Cortex of kidney (tissue), 1 donor: ENCODE data around the gene TNFRSF13B.
"Not testable (repeated sequence)": the region's sequence is repeated elsewhere in the genome, so short reads cannot be mapped to it uniquely, and the experiment has no call there.

Source experiments
- DNase-seq: peaks from one replicate; lab custom pipeline; 2025; lab: John Stamatoyannopoulos, UW

TNFRSF13B gene

GRCh38 chr17:16924696-16925440 lies 47.0 kb downstream of the TNFRSF13B start:
- DNase-seq, result no peak

DNA sequence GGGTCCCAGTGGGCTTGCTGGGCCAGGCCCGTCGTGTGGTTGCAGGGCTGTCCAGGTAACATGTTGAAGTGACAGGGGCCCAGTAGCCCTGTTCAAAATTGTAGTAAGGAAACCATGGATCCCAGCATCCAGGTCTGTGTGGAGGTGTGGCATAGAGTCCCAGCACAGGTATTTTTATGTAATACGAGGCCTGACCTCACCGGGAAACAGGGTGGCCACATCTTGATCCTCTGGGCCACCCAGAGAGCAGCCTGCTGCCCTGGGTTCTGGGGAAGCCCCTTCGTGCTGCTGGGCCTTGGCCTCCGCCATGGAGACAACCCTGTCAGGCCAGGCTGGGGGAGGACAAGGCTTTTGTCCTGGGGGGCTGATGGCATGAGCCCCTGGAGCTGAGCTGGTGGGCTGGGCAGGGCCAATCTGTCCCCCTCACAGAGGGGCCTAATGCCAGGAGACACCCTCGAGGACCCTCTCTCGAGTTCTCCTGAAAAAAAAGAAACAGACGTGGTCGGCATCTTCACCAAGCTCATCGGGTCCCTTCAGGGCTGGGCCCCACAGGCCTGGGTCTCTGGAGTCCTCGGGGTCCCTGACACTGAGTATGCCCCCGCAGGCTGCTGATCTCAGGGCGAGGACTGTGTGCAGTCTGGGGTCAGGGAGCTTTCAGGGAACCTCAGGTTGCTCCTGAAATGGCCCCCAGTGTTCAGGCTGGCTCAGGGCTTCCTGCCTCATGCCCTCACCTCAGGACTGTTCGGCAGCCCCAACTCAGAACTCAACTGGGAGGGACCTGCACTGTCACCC lies 47.8 kb downstream of the TNFRSF13B start:
- DNase-seq, result no peak

DNA sequence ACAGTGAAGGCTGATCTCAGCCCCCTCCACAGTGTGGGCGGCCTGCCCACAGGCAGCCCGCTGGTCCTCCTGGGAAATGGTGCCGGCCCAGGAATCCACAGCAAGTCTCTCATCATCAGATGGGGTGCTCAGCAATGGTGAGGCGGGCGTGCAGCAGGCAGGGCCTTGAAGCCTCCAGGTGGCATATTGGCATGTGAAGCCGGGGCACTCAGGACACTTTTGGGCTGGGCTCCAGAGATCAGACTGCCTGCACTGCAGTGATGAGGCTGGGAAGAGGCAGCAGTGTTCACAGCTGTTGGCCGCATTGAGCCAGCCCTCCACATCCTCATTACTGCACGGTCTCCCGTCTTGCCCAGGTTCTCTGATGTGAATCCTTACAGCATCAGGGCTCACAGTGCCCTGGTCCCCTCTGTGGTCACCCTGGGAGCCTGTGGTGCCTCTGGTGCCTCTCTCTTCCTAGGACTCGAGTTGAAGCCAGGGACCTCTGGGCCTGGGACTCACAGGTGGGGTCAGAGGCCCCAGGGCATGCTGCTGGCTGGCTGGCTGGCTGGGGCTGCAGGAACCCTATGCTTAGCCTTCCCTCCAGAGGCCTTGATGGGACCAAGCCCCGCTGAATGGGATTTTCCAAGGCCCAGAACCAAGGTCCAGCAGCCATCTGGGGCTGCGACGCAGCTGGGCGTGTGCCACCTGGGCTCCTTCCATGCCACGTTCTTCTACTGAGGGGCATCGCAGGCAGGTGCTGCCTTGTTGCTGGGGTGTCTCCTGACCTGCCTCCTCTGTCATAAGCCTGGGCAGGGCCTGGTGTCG lies 48.6 kb downstream of the TNFRSF13B start:
- no peak for DNase-seq

- DNase-seq, result no peak
Observed at GRCh38 chr17:16922386-16923096, 49.4 kb downstream of the TNFRSF13B start.

GRCh38 chr17:16921451-16921850 lies 50.5 kb downstream of the TNFRSF13B start:
- DNase-seq, result not testable (repeated sequence)

DNA sequence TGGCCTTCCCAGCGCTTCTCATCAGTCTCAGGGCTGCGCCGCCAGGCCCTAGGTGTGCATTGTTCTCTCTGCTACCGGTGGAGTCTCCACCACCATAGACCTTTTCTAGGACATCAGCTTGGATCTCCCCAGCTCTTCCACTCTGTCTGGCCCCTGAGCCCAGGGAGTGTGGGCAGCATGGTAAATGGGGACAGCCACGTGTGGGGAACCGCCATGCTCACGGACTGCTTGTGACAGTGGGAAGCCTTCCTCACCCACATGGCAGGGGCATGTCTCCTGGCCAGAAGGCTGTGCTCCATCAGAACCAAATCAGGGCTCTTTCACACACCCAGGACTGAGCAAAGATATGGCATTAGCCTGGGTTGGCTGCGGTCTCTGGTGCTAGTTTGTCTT lies 51.3 kb downstream of the TNFRSF13B start:
- no peak for DNase-seq

DNA sequence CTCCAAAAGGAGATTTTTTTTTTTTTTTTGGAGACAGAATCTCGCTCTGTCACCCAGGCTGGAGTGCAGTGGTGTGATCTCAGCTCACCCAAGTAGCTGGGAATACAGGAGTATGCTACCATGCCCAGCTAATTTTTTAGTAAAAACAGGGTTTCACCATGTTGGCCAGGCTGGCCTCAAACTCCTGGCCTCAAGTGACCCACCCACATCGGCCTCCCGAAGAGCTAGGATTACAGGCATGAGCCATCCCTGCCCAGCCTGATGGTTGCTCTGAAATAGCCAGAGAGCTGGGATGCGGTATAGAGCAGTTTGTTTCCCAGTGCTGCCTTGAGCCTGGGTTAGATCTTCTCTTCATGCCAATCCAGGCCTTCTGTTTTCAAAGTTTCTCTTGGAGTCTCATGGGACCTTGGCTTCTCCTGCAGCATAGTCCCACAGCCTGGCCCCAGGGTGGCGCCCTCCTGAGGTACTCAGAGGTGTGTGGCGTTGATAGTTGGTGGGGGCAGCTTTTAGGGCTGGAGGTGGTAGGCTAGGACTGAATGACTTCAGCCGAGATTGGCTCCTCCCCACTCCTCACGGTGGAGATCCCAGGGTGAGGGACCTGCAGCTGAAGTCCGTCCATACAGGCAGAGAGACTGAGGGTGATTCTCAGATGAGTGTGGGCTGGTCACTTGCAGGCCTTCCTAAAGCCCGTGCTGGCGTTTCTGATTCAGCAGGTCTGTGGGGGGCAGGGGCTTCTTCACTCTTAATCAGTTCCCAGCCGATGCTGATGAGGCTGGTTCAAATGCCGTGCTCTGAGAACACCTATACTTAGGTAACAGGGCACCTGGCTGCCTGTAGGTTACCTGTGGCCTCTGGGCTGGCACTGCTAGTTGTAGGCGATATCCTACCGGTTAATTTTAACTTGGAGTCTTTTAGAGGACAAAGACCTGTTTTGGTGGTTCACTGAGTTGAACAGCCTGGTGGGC lies 52.0 kb downstream of the TNFRSF13B start:
- DNase-seq, result no peak

GRCh38 chr17:16918443-16918842 lies 53.5 kb downstream of the TNFRSF13B start:
- DNase-seq, result no peak

DNA sequence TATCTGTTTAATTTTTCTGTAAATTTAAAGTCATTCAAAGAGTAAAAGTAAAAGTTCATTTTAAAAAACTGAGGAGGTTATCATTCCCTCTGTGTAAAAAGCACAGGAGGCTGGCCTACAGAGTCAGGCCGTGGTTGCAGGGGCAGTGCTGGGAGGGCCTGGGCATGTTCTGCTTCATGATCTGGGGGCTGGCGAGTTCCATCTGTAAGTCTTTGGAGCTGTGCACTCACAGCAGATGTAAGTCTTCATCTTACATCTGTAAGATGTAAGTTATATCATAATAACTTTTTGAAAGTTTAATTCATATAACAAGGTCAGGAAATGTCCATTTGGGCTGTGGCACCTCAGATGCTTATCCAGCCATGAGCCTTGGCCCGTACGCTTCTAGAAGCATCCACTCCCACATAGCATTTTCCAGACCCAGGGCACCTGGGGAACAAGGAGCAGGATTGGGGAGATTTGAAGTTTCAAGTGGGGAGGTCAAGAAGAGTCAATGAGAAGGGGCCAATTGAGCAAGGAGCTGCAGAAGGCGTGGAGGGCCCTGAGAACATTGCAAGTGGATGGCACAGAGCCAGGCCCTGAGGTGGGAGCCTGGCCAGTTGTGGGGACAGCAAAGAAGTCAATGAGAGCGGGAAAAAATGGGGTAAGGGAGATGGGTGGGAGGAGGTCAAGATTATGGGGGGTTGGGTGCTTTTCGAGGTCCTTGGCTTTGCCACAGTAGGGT lies 54.1 kb downstream of the TNFRSF13B start:
- DNase-seq, result no peak

- no peak for DNase-seq
Observed at GRCh38 chr17:16916557-16916920, 55.4 kb downstream of the TNFRSF13B start.

DNA sequence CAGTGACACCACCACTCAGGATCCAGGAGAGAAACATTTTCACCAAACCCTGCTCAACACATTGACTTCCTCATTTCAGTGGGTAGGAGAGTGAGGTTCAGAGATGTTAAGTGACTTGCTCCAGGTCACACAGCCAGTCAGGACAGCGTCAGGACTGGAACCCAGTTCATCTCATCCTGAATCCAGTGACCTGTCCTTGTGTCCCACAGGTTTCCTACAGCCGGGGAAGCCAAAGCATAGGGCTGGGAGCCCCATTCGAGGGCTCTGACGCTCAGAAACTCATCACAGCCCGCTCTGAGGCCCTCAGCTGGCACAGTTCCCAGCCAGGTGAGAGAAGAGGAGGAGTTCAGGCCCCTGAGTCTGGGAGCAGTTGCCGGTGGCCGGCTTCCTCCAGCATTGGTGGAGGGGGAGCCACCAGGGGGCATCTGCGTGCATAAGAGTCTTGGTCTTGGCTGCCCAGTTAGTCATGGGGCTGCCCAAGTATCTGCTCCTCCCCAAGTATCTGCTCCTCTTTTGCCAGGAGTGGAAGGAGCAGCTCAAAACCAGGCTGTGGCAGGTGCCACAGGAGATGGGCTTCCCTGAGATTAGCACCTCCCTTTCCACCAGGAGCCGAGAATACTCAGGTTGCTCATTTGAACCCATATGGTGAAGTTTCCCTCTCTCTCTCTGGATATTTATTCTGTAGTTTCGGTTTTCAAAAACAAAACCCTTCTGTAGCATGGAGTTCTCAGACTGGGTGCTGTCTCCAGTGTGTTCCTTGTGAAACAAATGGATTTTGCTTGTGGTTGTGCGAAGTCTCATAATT lies 56.0 kb downstream of the TNFRSF13B start:
- DNase-seq, result no peak

DNA sequence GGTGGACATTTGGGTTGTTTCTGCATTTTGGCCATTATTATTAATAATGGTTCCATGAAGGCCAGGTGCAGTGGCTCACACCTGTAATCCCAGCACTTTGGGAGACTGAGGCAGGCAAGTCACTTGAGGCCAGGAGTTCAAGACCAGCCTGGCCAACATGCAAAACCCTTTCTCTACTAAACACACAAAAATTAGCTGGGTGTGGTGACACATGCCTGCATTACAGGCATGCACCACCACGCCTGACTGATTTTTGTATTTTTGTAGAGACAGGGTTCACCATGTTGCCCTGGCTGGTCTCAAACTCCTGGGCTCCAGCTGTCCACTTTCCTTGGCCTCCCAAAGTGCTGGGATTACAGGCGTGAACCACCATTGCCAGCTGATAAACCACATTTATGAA lies 58.5 kb downstream of the TNFRSF13B start:
- DNase-seq, result no peak

DNA sequence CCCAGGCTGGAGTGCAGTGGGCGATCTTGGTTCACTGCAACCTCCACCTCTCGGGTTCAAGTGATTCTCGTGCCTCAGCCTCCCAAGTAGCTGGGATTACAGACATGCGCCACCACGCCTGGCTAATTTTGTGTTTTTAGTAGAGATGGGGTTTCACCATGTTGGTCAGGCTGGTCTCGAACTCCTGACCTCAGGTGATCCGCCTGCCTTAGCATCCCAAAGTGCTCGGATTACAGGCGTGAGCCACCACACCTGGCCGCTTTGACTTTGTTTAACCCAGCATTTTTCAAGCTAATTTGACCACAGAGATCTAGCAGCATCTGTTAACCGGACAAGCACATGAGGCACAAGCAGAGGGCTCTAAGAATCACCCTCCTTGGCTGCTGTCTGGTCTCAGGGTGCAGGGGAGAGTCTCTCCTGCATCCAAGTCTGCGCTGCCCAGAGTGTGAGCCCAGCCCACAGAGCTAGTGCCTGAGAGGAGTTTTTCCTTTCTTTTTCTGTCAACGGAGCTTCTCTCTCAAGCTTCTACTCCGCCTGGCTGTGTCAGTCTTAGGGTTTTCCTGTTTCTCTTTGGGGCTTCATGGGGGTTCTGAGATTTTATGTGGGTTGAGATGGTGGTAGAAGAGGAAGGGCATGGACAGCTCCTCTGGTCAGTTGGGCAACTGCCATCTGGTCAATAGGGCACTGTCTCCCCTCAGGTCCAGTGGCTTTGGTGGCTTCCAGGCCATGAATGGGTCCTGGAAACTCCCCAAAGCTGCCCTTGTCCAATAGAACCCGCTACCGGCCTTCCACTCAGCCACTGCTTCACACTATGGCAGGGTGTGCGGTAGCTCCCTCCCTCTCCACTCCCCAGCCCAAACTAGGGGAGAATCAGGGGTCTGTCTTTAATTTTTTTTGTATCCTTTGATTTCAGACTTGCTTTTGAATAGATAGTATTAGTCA lies 59.6 kb downstream of the TNFRSF13B start:
- DNase-seq, result no peak

- no peak for DNase-seq
Observed at GRCh38 chr17:16911141-16911937, 60.6 kb downstream of the TNFRSF13B start.

DNA sequence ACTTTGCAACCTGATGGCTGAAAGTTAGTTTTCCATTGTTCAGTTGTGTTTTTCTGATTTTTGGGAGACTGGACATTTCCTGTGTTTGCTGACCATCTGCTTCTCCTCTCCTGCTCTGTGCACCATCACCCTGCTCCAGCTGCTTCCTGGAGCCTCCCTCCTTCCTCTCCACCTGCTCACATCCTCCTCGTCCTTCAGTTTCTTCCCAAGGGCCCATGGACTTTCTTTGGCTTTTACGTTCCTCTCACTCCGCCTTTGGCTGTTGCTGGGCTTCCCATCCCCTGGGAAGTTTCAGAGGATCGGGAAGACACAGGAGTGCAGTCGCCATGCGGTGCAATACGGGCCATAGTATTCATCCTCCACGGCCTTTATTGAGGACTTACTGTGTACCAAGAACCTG lies 61.6 kb downstream of the TNFRSF13B start:
- no peak for DNase-seq

GRCh38 chr17:16909472-16910246 lies 62.3 kb downstream of the TNFRSF13B start:
- no peak for DNase-seq

DNA sequence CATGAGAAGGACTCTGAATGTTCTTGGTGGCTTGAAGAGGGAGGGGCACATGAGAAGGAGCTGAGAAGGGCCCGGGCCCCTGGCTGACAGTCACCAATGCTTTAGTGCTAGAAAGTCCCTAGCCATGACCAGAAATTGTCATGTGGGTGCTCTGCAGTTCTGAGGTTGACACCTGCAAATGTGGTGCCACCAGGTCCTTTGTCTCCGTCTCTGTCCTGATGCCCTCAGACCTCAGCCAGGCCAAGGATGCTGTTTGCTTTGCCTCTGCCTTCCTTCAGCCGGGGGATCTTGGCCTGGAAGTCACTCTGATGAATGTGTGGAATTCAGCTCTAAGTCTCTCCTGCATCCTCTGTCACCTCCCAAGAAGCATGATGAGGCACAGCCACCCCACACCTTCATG lies 63.6 kb downstream of the TNFRSF13B start:
- DNase-seq, result no peak
